Measurements from ENCODE around the gene PPP1R2B.

Gene PPP1R2B

GRCh38 chr5:156883316-156883875 is 33.3 kb downstream of the PPP1R2B start:
- DNase-seq, result no peak

GRCh38 chr5:156888520-156888919 is 38.4 kb downstream of the PPP1R2B start:
- no peak for DNase-seq

GRCh38 chr5:156892223-156892622 is 42.1 kb downstream of the PPP1R2B start:
- DNase-seq, result no peak

GRCh38 chr5:156892864-156893263 is 42.8 kb downstream of the PPP1R2B start:
- DNase-seq, result no peak

GRCh38 chr5:156893517-156893916 is 43.4 kb downstream of the PPP1R2B start:
- no peak for DNase-seq

GRCh38 chr5:156896546-156896945 is 46.5 kb downstream of the PPP1R2B start:
- no peak for DNase-seq
